ENCODE measurements around the gene SLC35F3. TPM values are rescaled to one million over a fixed set of nuclear protein-coding genes. Genes with fewer than 3 reads are reported as not detected.
"Not testable (repeated sequence)": the region's sequence is repeated elsewhere in the genome, so short reads cannot be mapped to it uniquely, and the experiment has no call there.

The SLC35F3 gene
- total and polyA plus RNA-seq, 7 experiments from 2014 or later = 0.11 to 15.2 (median 0.96) TPM; not detected in 2

DNA sequence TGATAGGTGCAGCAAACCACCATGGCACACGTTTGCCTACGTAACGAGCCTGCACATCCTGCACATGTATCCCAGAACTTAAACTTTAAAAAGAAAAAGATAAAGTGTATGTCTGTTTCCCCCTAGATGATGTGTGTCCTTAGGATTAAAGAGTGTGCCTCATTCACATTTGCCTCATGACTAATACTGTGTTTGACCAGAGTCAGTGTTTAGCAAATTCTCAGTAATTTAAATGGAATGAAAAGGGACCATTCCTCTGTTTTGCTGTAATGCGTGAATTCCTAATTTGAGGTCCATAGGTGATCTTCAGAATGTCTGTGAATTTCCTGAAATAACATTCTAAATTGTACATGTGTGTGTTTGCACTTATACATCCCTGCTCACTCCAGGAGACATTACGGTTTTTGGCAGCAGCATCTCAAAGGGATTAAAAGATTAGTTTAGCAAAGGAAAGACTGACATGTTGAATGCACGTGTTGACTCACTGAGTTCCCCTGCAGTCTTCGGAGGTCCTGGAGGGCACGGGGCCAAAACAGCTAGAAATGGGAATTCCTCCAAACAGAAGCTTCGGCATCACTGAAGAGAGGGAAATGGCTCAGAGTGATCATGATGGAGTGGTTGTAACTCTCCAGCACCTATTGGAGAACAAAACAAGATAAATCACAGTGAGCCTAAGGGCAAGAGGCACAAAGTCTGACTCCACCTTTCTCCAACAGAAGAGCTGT, 19.1 kb upstream of the SLC35F3 start:
- H3K27me3 ChIP-seq (ENCODE audit: control insufficient read depth in 2 of 2, insufficient read depth in 2 of 2, low read length in 2 of 2) = no peaks in the 10 kb centered on the region
- Mint-ChIP-seq H3K27ac (no peak overlapping the region), H3K36me3 (peaks cover 0 to 7% (median 0%) of the 10 kb centered on the region in 5 donors), H3K27me3 (peaks cover 1 to 52% (median 20%) of the 10 kb centered on the region in 5 donors), H3K4me1 (no peaks in the 10 kb centered on the region), H3K4me3 (no peak overlapping the region), H3K9me3 (peaks cover 5 to 47% (median 21%) of the 10 kb centered on the region in 11 donors)
- CTCF ChIA-PET = no interaction called here
- intact Hi-C loops (cut with micrococcal nuclease) = no loop called here
- POLR2A ChIA-PET = no interaction called here
- H3K27ac ChIP-seq (ENCODE audit: low read depth, low read length) = no peak overlapping the region
- DNase-seq (no peak), ATAC-seq (no peak)
- no peaks in the 10 kb centered on the region for H3K36me3 ChIP-seq (ENCODE audit: control insufficient read depth in 2 of 3, insufficient read depth in 3 of 3, low read length in 3 of 3)
- no peaks in the 10 kb centered on the region for H3K9me3 ChIP-seq (ENCODE audit: control insufficient read depth in 2 of 3, low read length in 3 of 3)
- no peaks in the 10 kb centered on the region for H3K4me1 ChIP-seq (ENCODE audit: control insufficient read depth in 2 of 2, insufficient read depth in 2 of 2, low read length in 2 of 2)
- H3K4me3 ChIP-seq (ENCODE audit: low read length) = no peak overlapping the region

DNA sequence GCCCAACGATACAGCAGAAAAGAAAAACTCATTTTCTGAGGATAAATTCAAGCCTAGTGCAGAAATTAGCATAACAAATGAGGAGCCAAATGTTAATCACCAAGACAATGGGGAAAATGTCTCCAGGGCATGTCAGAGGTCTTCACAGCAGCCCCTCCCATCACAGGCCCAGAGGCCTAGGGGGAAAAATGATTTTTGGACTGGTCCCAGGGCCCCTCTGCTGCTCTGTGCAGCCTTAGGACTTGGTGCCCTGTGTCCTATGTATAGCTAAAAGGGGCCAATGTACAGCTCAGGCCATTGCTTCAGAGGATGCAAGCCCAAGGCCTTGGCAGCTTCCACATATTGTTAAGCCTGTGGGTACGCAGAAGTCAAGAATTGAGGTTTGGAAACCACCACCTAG, 13.3 kb upstream of the SLC35F3 start:
- H3K4me1 Mint-ChIP-seq; H3K4me1 ChIP-seq (ENCODE audit: control insufficient read depth in 2 of 2, insufficient read depth in 2 of 2, low read length in 2 of 2); intact Hi-C loops (cut with micrococcal nuclease); H3K36me3 Mint-ChIP-seq; H3K4me3 ChIP-seq (ENCODE audit: low read length); H3K4me3 Mint-ChIP-seq; H3K36me3 ChIP-seq (ENCODE audit: control insufficient read depth in 2 of 3, insufficient read depth in 3 of 3, low read length in 3 of 3); CTCF ChIA-PET; H3K27me3 ChIP-seq (ENCODE audit: control insufficient read depth in 2 of 2, insufficient read depth in 2 of 2, low read length in 2 of 2); DNase-seq; POLR2A ChIA-PET; ATAC-seq; H3K27ac ChIP-seq (ENCODE audit: low read depth, low read length); H3K9me3 ChIP-seq (ENCODE audit: control insufficient read depth in 2 of 3, low read length in 3 of 3); H3K27ac Mint-ChIP-seq: not testable (repeated sequence)
- H3K9me3 Mint-ChIP-seq = peaks cover 7 to 52% (median 23%) of the 10 kb centered on the region in 11 donors
- peaks cover 7 to 24% (median 13%) of the 10 kb centered on the region in 5 donors for H3K27me3 Mint-ChIP-seq

DNA sequence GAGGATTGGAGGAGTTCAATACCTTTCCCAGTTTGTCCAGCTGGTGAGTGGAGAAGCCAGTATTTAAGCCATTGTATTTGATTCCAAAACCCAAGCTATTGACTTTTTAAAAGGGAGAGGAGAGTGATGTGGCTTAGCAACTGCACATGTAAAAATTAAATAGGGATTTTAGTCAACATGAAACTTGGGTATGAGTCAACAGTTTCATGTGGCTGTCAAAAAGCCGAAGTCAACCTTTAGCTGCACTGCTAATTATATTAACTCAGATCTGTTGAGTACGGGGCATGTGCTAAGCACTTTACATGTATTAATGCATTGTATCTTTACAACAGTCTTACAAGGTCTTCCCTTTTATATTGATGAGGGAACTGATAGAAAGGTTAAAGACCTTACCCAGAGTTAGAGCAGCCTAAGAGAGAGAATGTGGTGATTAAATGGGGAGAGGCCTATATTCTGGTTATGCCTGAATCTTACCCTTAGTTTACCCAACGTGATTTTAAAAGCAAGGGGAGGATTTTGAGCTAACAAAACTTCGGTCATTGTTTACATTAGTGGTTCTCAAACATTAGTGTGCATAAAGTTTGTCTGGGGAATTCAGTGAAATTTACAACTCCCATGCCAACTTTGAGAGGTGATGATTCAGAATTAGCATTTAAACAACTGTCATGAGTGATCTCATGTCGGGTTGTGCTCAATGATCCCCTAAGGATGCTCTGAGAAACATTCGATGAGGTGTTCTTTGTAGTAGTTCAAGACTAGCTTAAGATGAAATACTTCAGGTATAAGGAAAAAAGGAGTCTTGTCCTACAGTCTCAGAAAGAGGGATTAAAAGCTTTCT, 6.9 kb upstream of the SLC35F3 start:
- Mint-ChIP-seq H3K27ac (no peak overlapping the region), H3K36me3 (no peaks in the 10 kb centered on the region), H3K4me3 (no peak overlapping the region), H3K9me3 (peaks cover 0 to 19% (median 5%) of the 10 kb centered on the region in 11 donors), H3K4me1 (no peaks in the 10 kb centered on the region), H3K27me3 (peaks cover 10 to 29% (median 25%) of the 10 kb centered on the region in 5 donors)
- DNase-seq (no peak), ATAC-seq (no peak)
- Histone ChIP-seq H3K4me3 (ENCODE audit: low read length) (no peak overlapping the region), H3K27me3 (ENCODE audit: control insufficient read depth in 2 of 2, insufficient read depth in 2 of 2, low read length in 2 of 2) (no peaks in the 10 kb centered on the region), H3K4me1 (ENCODE audit: control insufficient read depth in 2 of 2, insufficient read depth in 2 of 2, low read length in 2 of 2) (no peaks in the 10 kb centered on the region), H3K36me3 (ENCODE audit: control insufficient read depth in 2 of 3, insufficient read depth in 3 of 3, low read length in 3 of 3) (no peaks in the 10 kb centered on the region), H3K9me3 (ENCODE audit: control insufficient read depth in 2 of 3, low read length in 3 of 3) (no peaks in the 10 kb centered on the region), H3K27ac (ENCODE audit: low read depth, low read length) (no peak overlapping the region)
- CTCF ChIA-PET = interaction anchor here (0.7 kb wide), 1 partner anchor 52 kb away, joined by 3 read pairs; no protein-coding TSS in a partner anchor
- intact Hi-C loops (cut with micrococcal nuclease) = no loop called here
- POLR2A ChIA-PET = no interaction called here

DNA sequence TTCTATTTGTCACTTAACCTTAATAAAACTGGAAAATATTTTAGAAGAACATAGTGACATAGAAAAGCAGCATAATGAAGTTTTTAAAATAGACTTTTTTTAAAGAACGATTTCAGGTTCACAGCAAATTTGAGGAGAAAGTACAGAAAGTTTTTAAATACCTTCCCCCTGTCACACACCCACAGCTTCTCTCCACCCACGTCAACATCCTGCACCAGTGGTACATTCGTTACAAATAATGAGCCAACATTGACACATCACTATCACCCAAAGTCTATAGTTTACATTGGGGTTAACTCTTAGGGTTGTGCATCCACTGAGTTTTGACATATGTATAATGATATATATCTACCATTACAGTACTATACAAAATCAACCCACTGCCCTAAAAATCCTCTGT, 3.0 kb upstream of the SLC35F3 start:
- peaks cover 0 to 13% (median 5%) of the 10 kb centered on the region in 11 donors for H3K9me3 Mint-ChIP-seq
- ChIA-PET CTCF (no interaction called here), POLR2A (no interaction called here)
- DNase-seq = no peak
- no peak overlapping the region for H3K4me3 Mint-ChIP-seq
- Histone ChIP-seq H3K4me3 (ENCODE audit: low read length) (no peak overlapping the region), H3K27me3 (ENCODE audit: control insufficient read depth in 2 of 2, insufficient read depth in 2 of 2, low read length in 2 of 2) (peaks cover 0 to 5% of the 10 kb centered on the region in 2 donors), H3K36me3 (ENCODE audit: control insufficient read depth in 2 of 3, insufficient read depth in 3 of 3, low read length in 3 of 3) (no peaks in the 10 kb centered on the region), H3K9me3 (ENCODE audit: control insufficient read depth in 2 of 3, low read length in 3 of 3) (no peaks in the 10 kb centered on the region), H3K4me1 (ENCODE audit: control insufficient read depth in 2 of 2, insufficient read depth in 2 of 2, low read length in 2 of 2) (no peaks in the 10 kb centered on the region), H3K27ac (ENCODE audit: low read depth, low read length) (no peak overlapping the region)
- H3K4me1 Mint-ChIP-seq = peaks cover 0 to 14% (median 7%) of the 10 kb centered on the region in 7 donors
- peaks cover 0 to 10% (median 4%) of the 10 kb centered on the region in 5 donors for H3K36me3 Mint-ChIP-seq
- intact Hi-C loops (cut with micrococcal nuclease) = no loop called here
- no peak overlapping the region for H3K27ac Mint-ChIP-seq
- H3K27me3 Mint-ChIP-seq = peaks cover 40 to 55% (median 48%) of the 10 kb centered on the region in 5 donors
- ATAC-seq = no peak

DNA sequence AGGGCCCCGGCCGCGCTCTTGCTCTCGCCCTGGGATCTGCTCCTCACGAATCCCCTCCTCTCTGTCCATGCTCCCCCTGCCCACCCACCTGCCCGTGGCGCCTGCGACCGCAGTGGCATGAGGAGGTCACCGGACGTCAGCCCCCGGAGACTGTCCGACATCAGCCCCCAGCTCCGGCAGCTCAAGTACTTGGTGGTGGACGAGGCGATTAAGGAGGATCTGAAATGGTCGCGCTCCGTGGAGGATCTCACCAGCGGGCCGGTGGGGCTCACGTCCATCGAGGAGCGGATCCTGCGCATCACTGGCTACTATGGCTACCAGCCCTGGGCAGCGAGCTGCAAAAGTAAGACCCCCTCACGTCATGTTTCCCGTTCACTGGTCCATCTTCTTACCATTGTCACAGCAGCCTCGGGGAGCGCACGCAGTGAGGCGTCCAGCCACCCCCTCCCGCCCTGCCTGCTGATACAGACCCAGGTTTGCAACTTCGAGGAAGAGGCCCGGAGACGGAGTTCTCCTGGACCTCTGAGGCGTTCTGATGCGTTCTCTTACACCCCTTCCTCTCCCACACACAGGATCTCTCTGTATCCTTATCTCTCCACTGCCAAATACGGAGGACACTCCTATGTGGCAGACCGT, 1.1 kb downstream of the SLC35F3 start:
- H3K27me3 Mint-ChIP-seq = peaks cover 54 to 71% (median 63%) of the 10 kb centered on the region in 5 donors
- H3K9me3 ChIP-seq (ENCODE audit: control insufficient read depth in 2 of 3, low read length in 3 of 3) = no peaks in the 10 kb centered on the region

DNA sequence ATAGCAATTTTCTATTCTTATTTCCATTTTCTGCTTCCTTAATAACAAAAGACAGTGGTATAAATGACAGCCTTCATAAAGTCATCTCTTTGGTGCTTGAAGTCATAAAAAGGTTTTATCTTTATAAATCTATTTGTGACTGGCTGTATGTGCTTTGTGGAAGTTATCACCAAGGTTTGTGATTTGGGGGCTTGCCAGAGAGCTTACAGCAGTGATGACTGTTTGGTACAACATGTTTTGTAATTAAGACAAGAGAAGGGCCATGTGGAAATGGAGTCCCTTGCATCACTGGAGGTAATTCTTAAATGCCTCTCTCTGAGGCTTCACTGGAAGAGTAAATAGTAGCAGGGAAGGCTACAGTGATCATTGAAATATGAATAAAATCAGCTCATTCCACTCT, 2.7 kb downstream of the SLC35F3 start:
- H3K27me3 Mint-ChIP-seq = peaks cover 52 to 69% (median 61%) of the 10 kb centered on the region in 5 donors

More for the DNA sequence above, 1.1 kb downstream of the SLC35F3 start:
- DNase-seq (no peak), ATAC-seq (no peak)
- peaks cover 0 to 14% (median 7%) of the 10 kb centered on the region in 7 donors for H3K4me1 Mint-ChIP-seq
- intact Hi-C loops (cut with micrococcal nuclease) = no loop called here
- Histone ChIP-seq H3K27me3 (ENCODE audit: control insufficient read depth in 2 of 2, insufficient read depth in 2 of 2, low read length in 2 of 2) (peaks cover 0 to 5% of the 10 kb centered on the region in 2 donors), H3K27ac (ENCODE audit: low read depth, low read length) (no peak overlapping the region), H3K4me3 (ENCODE audit: low read length) (no peak overlapping the region), H3K36me3 (ENCODE audit: control insufficient read depth in 2 of 3, insufficient read depth in 3 of 3, low read length in 3 of 3) (no peaks in the 10 kb centered on the region), H3K4me1 (ENCODE audit: control insufficient read depth in 2 of 2, insufficient read depth in 2 of 2, low read length in 2 of 2) (no peaks in the 10 kb centered on the region)
- ChIA-PET CTCF (no interaction called here), POLR2A (no interaction called here)
- peak overlapping the region in 1 of 10 donors; percentile 18 for H3K4me3 Mint-ChIP-seq
- H3K27ac Mint-ChIP-seq = no peak overlapping the region
- H3K36me3 Mint-ChIP-seq = peaks cover 0 to 10% (median 4%) of the 10 kb centered on the region in 5 donors
- H3K9me3 Mint-ChIP-seq = peaks cover 0 to 7% (median 2%) of the 10 kb centered on the region in 11 donors

More for the DNA sequence above, 2.7 kb downstream of the SLC35F3 start:
- ChIA-PET CTCF (no interaction called here), POLR2A (no interaction called here)
- Mint-ChIP-seq H3K4me3 (no peak overlapping the region), H3K27ac (no peak overlapping the region), H3K4me1 (peaks cover 0 to 14% (median 7%) of the 10 kb centered on the region in 7 donors), H3K36me3 (peaks cover 0 to 10% (median 4%) of the 10 kb centered on the region in 5 donors), H3K9me3 (peaks cover 0 to 7% (median 2%) of the 10 kb centered on the region in 11 donors)
- Histone ChIP-seq H3K27ac (ENCODE audit: low read depth, low read length) (no peak overlapping the region), H3K27me3 (ENCODE audit: control insufficient read depth in 2 of 2, insufficient read depth in 2 of 2, low read length in 2 of 2) (peaks cover 0 to 5% of the 10 kb centered on the region in 2 donors), H3K4me1 (ENCODE audit: control insufficient read depth in 2 of 2, insufficient read depth in 2 of 2, low read length in 2 of 2) (no peaks in the 10 kb centered on the region), H3K4me3 (ENCODE audit: low read length) (no peak overlapping the region), H3K36me3 (ENCODE audit: control insufficient read depth in 2 of 3, insufficient read depth in 3 of 3, low read length in 3 of 3) (no peaks in the 10 kb centered on the region), H3K9me3 (ENCODE audit: control insufficient read depth in 2 of 3, low read length in 3 of 3) (no peaks in the 10 kb centered on the region)
- ATAC-seq = no peak
- intact Hi-C loops (cut with micrococcal nuclease) = no loop called here
- no peak for DNase-seq
